Posterior cingulate gyrus (tissue), 11 donors: ENCODE measurements around the gene TCEA3.

Experiments
- DNase-seq, 10 donors: peaks; one replicate each; pipeline versions ENCODE4 v3.0.0 to v3.0.0-alpha.2; 2020 to 2021; ENCODE audit warnings: mixed read lengths in 3 of 10
- intact Hi-C: fragments of 100-400 bp; cut with DNase I; formaldehyde crosslinking; loops from one replicate; pipeline ENCODE4 v1.15.1; 2023

Gene TCEA3

DNA sequence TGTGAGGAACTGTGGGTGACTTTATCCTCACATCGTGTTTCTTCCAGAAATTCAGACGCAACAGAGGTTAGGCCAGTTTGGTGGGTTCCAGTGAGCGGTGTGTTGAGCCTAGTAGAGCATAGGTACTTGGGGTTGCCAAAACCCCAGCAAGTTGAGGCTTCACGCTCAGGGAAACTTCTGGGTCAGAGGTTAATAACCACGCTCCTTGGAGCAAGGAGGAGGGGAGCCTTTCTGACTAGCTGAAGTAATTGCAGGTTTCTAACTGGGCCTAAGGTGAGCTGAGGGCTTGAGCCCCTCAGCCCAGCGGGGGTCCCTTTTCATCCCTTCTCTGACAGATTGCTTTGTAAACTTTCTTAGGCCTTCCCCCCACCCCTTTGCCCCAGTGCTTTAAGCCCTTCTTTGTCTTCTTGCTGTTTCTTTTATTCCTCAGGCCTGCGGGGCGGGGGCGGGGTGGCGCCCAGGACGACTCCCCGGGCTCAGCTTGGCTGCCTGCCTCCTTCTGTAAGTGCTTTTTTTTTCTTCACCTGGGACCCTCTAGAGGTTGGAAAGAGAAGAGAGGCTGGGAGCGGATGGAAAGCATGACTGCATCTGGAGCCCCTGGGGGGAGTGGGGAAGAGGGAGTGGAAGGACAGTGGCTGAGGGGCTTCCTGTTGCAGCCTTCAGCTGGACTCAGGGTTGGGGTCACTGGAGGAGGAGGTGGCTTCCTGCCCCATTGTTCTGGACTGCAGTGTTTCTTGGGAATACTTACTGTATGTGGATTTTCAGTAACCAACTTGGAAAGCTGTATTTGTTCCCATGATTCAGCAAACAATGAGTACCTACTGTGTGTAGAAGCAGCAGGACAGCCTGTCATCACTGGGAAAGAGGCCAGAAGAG lies 53.6 kb downstream of the TCEA3 start:
- intact Hi-C loops, result no loop called here
- DNase-seq, result peak in 1 of 10 donors; percentile 57

DNA sequence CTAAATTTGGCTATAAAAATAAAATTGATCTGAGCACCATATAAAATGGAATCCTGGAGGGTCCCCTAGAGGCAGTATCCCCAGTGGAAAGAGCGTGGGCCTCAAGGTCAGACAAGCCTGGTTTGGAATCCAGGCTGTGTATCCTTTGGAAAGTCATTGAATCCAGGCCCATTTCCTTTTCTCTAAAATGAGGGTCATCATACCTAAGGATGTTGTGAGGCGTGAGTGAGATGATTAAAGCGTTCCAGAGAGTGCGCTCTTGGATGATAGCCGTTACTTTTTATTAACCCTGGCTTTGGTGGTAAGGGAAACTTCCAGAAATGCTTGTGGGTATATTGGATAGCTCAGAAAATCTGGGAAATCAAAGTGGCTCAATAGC lies 54.2 kb downstream of the TCEA3 start:
- intact Hi-C loops, result no loop called here
- DNase-seq, result peak in 1 of 10 donors; percentile 20

DNA sequence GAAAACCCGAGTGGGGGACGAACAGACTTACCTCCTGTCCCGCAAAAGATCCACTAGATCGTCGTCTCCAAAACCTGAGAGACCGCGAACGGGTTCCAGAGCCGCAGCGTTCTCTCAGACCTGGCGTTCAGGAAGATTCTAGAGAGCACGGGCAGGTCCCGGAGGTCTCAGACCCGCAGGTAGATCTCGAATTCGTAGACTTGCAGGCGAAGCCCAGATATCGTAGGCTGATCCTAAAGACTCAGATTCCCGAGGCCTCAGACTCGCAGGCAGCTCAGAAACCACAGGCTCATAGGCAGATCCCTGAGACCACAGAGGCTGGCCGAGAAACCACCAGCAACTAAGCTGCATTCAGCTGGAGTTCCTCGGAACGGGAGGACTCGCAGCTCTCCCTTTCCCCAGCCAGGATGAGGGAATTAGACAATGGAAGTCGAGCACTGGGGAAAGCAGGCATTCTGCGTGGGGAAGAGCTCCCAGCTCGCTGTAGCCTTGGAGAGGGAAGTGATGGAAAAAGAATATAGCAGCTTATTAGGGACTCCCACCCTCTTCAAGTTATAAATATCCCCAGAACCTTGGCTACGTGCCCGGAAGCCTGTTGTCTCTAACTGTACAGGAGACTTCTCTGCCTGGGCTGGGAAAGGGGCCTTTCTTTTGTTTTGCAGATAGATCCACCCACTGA lies 55.1 kb downstream of the TCEA3 start, which contains the start of gene ZNF436:
Gene ZNF436 (minus strand): TSS at position 502 of the 679 bp plus-strand sequence. CDS start 1,831 bp downstream, outside the sequence.
- peak in 8 of 10 donors; percentile 37 to 87 (median 58) for DNase-seq
- intact Hi-C loops, result loop anchor here (1.0 kb wide), 1 partner anchor 25 kb away; the partner anchor contains the start of gene HNRNPR

DNA sequence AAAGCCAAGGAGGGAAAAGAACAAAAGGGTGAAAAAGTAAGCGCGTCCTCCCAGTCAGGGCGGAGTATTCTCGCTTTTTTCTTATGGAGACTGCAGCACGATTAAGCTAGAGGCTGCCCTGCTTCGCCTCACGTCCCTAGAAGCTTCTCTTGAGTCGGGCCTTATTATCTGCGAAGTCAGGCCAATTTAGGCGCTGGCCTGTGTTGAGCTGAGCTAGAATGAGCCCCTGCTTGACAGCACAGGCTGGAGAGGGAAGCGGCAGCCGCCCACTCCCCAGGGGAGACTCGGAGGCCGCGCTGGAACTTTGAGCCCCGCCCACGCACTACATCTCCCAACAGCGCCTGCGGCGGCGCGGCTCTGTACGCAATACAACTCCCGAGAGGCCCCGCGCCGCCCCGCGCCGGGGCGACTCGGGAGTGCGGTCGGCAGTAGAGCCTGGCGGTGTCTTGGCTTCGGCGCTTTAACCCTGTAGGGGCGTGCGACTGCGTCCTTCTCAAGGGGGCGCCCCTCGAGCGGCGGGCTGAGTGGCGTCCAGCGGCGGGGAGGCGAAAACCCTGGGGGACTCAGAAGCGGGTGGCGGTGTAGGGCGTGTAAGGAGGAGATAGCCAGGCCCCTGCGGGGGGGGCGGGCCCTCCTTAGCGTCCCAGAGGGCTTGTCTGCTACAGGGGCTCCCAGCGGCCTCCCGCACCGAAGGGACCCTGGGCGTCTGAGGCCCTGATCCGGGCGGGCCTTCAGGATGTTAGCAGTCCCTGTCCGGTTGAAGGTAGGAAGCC lies 55.8 kb downstream of the TCEA3 start:
- intact Hi-C loops, result loop anchor here (1.0 kb wide), 1 partner anchor 24 kb away; the partner anchor contains the start of gene HNRNPR
- DNase-seq, result peak; percentile 78 to 98 (median 86)

DNA sequence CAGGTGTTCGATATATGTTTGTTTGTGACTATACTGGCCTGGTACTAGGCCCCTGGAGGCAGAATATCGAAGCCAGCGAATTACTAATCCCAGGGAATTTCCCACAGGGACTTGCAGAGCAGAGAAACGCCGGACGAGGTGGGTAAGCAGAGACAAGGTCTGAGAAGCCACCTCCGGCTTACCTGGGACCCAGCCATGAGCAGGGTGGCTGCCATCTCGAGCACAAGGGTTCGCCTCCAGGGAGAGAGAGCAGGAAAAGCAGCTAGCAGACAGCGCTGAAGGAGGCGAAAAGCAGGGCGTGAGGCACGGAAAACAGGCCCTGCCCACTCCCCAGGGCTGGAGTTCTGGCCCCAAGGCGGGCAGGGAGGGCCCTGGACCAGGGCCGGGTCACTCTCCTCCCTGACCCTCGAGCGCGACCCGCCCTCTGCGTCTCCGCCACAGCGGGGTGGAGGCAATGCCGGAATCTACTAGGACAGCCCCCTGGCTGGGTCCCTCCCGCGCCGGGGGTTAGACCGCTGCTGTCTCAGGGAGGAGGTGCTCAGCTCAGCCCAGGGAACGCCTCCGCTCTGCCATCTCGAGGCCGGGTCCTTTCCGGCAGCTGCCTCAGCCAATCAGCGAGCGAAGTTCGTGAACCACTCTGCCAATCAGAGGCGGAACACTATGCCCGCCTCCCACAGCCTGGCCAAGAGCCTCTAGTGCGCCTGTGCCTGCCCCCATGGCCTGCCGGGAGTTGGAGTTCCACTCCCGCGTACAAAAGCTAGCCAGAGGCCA lies 56.6 kb downstream of the TCEA3 start:
- intact Hi-C loops, result no loop called here

DNA sequence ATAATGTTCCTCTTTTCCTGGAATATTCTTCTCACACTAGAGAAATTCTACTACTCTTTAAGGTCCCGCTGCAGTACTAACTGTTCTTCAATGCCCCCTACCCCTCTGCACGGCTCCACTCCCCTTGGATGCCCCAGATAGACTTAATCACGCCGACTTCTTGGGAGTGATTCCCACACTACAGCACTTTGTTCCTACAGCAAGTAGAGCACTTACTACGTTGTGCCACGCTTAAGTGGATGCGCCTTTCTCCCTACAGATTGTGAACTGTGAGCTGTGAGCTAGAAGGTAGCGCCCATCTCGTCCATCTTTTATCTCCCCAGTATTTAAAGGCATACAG lies 57.1 kb downstream of the TCEA3 start:
- peak in 1 of 10 donors; percentile 38 for DNase-seq
- intact Hi-C loops, result no loop called here

More for the DNA sequence above, 56.6 kb downstream of the TCEA3 start:
- DNase-seq, result peak; percentile 98 to 100 (median 99)

DNA sequence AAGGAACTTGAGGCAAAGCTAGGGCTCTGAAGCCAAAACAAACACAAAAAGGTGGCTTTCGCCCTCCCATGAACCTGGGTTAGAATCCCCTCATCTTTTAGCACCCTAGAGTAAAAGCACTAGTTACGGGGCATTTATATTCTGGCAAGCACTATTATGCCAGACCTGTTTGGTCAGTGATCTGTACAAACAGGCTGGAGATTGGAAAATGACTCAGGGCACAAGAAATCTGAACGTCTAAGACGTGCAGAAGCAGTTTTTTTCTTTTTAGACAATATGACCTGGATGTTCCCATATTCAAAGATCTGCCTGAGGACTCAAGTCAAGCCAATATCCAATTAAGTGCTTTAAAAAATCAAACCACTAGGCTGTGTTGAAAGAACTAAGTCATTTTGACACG lies 58.0 kb downstream of the TCEA3 start:
- intact Hi-C loops, result no loop called here
- DNase-seq, result no peak

DNA sequence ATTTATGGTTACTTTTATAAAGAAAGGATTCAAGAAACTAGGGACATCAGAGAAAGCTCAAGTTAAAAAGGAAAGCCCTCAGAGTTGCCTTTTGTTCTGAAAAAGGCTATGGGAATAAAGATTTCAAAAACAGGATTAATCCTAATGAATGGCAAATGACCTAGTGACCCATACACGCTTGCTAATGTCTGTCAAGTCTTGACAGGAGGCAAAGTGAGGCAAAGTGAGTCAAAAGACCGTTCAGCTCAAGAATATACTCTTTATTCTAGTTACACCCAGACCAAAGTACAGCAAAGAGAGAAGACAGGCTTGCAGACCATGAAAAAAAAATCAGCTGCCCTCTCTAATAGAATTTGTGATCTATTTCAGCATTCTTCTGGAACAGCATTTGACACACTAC lies 58.4 kb downstream of the TCEA3 start:
- intact Hi-C loops, result no loop called here
- no peak for DNase-seq

DNA sequence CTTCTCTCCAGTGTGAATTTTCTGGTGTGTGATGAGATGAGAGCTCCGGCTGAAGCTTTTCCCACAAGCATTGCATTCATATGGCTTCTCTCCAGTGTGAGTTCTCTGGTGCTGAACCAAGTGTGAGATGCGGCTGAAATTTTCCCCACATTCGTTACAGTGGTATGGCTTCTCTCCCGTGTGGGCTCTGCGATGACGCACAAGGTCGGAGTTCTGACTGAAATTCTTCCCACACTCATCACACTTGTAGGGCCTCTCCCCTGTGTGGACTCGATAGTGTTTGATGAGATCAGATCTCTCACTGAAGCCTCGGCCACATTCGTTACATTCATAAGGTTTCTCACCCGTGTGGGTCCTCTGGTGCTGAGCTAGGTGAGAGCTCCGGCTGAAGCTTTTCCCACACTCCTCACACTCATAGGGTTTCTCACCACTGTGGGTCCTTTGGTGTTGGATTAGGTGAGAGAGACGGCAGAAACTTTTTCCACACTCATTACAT lies 62.3 kb downstream of the TCEA3 start:
- intact Hi-C loops, result no loop called here
- no peak for DNase-seq

DNA sequence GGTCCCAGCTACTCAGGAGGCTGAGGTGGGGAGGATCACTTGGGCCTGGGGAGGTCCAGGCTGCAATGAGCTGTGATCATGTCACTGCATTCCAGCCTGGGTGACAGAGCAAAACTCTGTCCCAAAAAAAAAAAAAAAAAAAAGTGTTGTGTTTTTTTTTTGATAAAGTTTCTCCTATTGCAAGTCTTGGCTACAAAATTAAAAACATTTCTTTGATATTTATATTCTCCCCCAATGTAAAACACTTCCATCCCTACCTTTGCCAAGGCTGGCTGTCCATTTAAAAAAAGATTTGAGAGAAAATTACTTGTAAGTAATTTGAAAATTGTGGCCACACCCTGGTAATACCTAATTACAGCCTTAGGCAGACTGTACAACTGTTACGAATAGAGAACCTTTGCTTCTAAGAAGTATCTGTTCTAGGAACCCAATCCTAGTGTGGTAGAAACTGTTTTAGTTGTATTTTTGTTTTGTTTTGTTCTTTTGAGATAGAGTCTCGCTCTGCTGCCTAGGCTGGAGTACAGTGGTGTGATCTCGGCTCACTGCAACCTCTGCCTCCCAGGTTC lies 66.2 kb downstream of the TCEA3 start:
- DNase-seq, result no peak
- intact Hi-C loops, result no loop called here

DNA sequence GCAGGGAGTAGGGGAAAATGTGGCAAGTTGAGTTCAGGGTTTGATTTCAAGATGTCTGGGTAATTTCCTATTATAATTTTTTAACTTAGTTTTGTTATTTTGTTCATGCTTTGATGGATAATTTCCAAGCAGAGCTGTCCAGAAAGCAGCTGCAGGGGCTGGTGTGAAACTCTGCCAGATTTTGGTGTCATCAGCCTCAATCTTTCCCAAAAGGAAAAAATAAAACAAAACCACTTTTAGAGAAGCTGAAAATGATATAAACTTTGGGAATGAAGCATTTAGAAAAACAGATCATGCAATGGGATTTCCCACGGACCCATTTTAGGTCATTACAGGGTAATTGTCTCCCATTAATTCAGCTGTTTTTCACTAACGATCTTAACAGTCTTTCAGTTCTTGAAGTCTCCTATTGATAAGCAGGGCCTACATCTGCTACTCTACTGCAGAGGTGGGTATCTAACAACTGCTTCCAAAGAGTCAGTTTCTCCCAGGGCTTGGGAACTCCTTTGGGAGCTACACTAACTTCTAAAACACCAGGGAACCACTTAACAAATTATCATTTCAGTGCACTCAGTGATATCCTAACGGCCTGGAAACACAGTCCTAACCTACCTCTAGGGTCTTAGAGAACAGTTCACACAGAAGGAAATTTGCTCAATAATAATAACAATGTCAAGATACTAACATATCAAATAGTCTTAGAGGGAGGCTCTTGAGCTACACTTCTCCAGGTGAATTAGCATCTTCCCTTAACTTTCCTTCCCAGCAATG lies 67.2 kb downstream of the TCEA3 start:
- no peak for DNase-seq
- intact Hi-C loops, result no loop called here

DNA sequence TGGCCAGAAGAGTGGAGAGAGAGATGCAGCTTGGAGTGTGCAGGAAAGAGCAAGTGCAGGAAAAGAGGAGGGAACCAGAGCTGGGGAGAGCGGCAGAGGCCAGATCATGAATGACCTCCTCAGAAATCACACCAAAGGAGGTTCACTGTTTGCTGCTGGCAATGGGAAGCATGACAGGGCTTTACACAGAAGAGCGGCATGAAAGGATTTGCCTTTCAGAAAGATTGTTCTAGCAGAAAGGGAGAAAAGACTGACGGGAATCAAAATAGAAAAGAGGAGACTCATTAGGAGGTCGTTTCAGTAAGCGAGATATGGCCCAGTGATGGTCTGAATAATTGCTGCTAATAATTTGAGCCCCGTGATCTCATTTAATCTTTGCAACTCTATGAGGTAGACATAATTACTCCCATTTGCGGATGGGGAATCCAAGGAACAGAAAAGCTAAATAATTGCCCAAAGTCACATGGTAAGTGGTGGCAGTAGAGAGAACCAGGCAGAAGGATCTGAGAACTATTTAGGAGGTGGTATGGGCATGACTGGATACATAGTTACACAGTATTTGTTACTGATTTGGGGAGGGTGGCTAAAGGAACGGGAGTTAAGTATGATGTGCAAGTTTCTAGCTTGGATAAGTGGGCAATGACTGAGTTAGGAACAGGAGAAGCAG lies 67.9 kb downstream of the TCEA3 start:
- peak in 2 of 10 donors; percentile 23 to 32 for DNase-seq
- intact Hi-C loops, result no loop called here

DNA sequence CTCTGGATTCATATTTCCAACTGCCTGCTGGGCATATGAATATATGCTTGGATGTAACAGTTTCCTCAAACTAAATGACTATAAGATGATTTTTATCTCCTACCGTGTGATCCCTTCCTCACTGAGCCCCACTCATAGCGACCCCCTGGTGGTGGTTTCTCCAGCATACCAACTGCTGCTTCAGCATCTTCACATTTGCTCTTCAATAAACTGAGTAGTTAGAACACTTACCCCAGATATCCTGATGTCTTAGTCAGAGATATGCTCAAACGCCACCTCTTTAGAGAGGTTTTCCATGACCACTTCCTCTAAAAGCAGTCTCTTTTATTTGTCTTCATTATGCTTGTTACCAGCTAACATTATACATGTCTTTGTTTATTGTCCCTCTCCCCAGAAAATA lies 70.3 kb downstream of the TCEA3 start:
- intact Hi-C loops, result no loop called here
- no peak for DNase-seq

DNA sequence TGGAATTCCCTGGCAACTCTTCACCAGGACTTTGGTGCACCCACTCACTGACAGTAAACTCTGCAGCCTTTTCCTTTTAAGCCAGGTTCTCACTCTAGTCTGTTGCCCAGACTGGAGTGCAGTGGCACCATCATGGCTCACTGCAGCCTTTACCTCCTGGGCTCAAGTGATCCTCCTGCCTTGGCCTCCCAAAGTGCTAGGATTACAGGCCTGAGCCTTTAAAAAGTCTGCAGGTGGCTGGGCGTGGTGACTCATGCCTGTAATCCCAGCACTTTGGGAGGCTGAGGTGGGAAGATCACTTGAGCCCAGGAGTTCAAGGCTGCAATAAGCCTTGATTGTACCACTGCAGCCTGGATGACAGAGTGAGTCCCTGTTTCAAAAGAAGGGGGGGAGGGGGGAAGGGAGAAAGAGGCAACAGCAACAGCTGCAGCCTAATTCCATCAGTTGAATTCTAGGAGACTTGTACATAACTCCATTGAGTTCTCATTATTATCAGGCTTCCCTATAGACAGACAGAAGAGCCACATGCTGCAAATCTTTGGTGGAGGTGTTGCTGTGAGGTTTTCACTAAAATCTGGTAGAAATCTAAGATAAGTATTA lies 72.4 kb downstream of the TCEA3 start:
- no peak for DNase-seq
- intact Hi-C loops, result no loop called here

DNA sequence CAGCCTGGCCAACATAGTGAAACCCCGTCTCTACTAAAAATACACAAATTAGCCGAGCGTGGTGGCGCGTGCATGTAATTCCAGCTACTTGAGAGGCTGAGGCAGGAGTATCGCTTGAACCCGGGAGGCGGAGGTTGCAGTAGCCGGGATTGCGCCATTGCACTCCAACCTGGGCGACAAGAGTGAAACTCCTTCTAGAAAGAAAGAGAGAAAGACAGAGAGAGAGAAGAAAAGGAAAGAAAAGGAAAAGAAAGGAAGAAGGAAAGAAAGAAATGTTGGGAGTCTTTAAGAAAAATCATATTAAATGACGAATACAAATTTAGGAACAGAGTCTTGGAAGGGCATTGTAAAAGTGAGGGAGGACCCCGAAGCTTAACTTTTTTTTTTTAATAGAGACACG lies 78.6 kb downstream of the TCEA3 start:
- intact Hi-C loops, result loop anchor here (2.0 to 10.0 kb wide), 3 partner anchors 59 to 189 kb away; partner anchors contain the start of genes ASAP3 and E2F2
- no peak for DNase-seq

DNA sequence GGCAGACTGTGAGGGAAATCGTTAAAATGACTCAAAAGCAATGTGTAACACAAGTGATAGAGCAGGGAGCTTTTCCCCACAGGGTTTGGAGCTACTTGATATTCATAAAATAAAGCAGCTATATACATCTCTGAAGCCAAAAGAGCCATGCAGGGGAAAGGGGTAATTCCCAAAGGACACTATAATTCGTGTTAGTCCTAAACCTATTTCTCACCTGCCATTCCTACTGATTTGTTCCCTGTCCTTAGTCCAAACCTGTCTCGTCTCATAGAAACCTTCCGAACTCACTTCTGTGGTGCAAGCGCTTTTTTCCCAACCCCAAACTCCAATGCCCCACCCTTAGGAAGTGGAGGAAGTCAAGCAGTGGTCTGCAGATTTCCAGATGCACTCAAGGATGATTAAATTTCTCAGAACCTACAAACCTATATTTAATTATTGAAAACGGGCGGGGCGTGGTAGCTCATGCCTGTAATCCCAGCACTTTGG lies 79.5 kb downstream of the TCEA3 start:
- intact Hi-C loops, result loop anchor here (1.0 to 10.0 kb wide), 4 partner anchors 24 to 190 kb away; partner anchors contain the start of genes ASAP3, E2F2 and ZNF436
- no peak for DNase-seq
